Stomach (tissue), 4 donors: Measurements from ENCODE around the gene RGS9BP.

Source experiments
- EP300 ChIP-seq: sonication (generic); formaldehyde crosslinking; IDR thresholded peaks from one replicate; pipeline ENCODE4 v1.6.1; 2017; ENCODE audit warnings: antibody characterized with exemption
- POLR2AphosphoS5 ChIP-seq, 3 donors: sonication (generic); formaldehyde crosslinking; IDR thresholded peaks; one replicate each; pipeline ENCODE4 v1.6.1; 2016; ENCODE audit warnings: antibody characterized with exemption in 3 of 3
- TF ChIP-seq, protein P1 (sequence below), 7 experiments: fragments of 450-650 bp in 4 of 7; fragments of 200-600 bp in 3 of 7; sonication (generic) in 3 of 7; IDR thresholded peaks; one replicate each; pipeline ENCODE4 v1.5.1; 2016 to 2019; ENCODE audit warnings: antibody characterized with exemption in 7 of 7, control low read depth in 2 of 7, mild to moderate bottlenecking in 1 of 7

DNA sequence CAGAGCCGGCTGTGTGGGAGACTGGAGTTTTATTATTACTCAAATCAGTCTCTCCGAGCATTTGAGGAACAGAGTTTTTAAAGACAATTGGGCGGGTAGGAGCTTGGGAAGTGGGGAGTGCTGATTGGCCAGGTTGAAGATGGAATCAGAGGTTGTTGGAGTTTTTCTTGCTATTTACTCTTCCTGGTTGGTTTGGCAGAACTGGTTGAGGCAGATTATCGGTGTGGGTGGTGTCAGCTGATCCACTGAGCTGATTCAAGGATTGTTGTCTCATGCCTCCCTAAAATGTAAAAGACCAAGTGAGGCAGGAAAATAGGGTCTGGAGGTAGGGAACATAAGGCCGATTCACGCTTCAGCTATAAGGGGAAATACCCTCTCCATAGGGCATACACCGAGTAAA, 42.6 kb downstream of the RGS9BP start:
- TF ChIP-seq, protein P1, sequence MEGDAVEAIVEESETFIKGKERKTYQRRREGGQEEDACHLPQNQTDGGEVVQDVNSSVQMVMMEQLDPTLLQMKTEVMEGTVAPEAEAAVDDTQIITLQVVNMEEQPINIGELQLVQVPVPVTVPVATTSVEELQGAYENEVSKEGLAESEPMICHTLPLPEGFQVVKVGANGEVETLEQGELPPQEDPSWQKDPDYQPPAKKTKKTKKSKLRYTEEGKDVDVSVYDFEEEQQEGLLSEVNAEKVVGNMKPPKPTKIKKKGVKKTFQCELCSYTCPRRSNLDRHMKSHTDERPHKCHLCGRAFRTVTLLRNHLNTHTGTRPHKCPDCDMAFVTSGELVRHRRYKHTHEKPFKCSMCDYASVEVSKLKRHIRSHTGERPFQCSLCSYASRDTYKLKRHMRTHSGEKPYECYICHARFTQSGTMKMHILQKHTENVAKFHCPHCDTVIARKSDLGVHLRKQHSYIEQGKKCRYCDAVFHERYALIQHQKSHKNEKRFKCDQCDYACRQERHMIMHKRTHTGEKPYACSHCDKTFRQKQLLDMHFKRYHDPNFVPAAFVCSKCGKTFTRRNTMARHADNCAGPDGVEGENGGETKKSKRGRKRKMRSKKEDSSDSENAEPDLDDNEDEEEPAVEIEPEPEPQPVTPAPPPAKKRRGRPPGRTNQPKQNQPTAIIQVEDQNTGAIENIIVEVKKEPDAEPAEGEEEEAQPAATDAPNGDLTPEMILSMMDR (IDR thresholded peaks at IDR 0.05), result no peak
- no peak for TF ChIP-seq POLR2AphosphoS5 (IDR thresholded peaks at IDR 0.05)
- TF ChIP-seq EP300, result no peak
